ENCODE results near the gene NCKAP5.

DNA sequence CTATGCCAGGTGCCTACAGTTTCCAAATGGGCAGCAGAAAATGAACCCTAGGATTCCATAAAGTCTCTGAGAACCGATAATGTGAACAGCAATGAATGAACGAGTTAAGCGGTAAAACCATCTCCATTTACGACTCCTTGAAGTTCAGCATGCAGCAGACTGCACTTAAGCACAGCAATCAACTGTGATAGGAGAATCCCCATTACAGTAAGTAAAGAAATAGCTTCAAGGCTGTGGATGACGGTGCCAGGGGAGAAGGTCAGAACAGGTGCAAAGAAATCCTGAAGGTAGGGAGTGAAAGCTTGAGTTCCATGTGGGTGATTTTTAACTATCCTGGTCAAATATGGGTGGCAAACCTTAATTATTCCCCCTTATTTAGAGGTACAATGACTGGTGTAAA is 444.4 kb downstream of the NCKAP5 start:
- TF ChIP-seq, protein P1, sequence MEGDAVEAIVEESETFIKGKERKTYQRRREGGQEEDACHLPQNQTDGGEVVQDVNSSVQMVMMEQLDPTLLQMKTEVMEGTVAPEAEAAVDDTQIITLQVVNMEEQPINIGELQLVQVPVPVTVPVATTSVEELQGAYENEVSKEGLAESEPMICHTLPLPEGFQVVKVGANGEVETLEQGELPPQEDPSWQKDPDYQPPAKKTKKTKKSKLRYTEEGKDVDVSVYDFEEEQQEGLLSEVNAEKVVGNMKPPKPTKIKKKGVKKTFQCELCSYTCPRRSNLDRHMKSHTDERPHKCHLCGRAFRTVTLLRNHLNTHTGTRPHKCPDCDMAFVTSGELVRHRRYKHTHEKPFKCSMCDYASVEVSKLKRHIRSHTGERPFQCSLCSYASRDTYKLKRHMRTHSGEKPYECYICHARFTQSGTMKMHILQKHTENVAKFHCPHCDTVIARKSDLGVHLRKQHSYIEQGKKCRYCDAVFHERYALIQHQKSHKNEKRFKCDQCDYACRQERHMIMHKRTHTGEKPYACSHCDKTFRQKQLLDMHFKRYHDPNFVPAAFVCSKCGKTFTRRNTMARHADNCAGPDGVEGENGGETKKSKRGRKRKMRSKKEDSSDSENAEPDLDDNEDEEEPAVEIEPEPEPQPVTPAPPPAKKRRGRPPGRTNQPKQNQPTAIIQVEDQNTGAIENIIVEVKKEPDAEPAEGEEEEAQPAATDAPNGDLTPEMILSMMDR (IDR thresholded peaks at IDR 0.05; ENCODE audit: insufficient read depth, low read depth, low read length): no peak
- TF ChIP-seq EZH2 (IDR thresholded peaks at IDR 0.05; ENCODE audit: insufficient read depth, low read length): no peak
